SK-N-SH treated with all-trans-retinoic acid at 6 μM for 48 hours (cell line): ENCODE results near the gene LRP8.

Source experiments
- ATAC-seq: fragments of 200-7000 bp; cut with Tn5 transposase; 3 replicates; pipeline ENCODE4 v1.9.1; 2020; ENCODE audit warnings: mild to moderate bottlenecking, moderate library complexity
- ARNTL ChIP-seq: fragments of 450-650 bp; formaldehyde crosslinking; IDR thresholded peaks from 2 replicates; pipeline ENCODE4 v1.5.0; 2020; ENCODE audit warnings: low read depth, mild to moderate bottlenecking, moderate library complexity, borderline replicate concordance
- BACH2 ChIP-seq: fragments of 250-450 bp; sonication (Bioruptor Pico); IDR thresholded peaks from 2 replicates; pipeline ENCODE4 v1.9.0; 2021; ENCODE audit warnings: mild to moderate bottlenecking, borderline replicate concordance
- CSDC2 ChIP-seq: fragments of 250-450 bp; sonication (Bioruptor Pico); IDR thresholded peaks from 2 replicates; pipeline ENCODE4 v1.5.0; 2020; ENCODE audit warnings: mild to moderate bottlenecking, moderate library complexity
- ESRRG ChIP-seq: fragments of 250-450 bp; sonication (Bioruptor Pico); IDR thresholded peaks from 2 replicates; pipeline ENCODE4 v1.6.1; 2021; ENCODE audit warnings: mild to moderate bottlenecking
- GLIS3 ChIP-seq: fragments of 250-450 bp; sonication (Bioruptor Pico); IDR thresholded peaks from 2 replicates; pipeline ENCODE4 v1.5.0; 2020; ENCODE audit warnings: mild to moderate bottlenecking, moderate library complexity
- ISL1 ChIP-seq: fragments of 250-450 bp; sonication (Bioruptor Pico); IDR thresholded peaks from 2 replicates; pipeline ENCODE4 v2.1.2; 2022; ENCODE audit warnings: mild to moderate bottlenecking, moderate library complexity
- OSR1 ChIP-seq: fragments of 250-450 bp; sonication (Bioruptor Pico); IDR thresholded peaks from 2 replicates; pipeline ENCODE4 v1.8.0; 2022; ENCODE audit warnings: moderate library complexity, mild to moderate bottlenecking, inconsistent platforms
- POU6F1 ChIP-seq: fragments of 250-450 bp; sonication (Bioruptor Pico); IDR thresholded peaks from 2 replicates; pipeline ENCODE4 v1.8.0; 2021; ENCODE audit warnings: low read depth, mild to moderate bottlenecking, moderate library complexity, borderline replicate concordance
- PPARA ChIP-seq: fragments of 250-450 bp; sonication (Bioruptor Pico); IDR thresholded peaks from 2 replicates; pipeline ENCODE4 v1.5.0; 2020; ENCODE audit warnings: mild to moderate bottlenecking, borderline replicate concordance
- RARB ChIP-seq: fragments of 250-450 bp; sonication (Bioruptor Pico); IDR thresholded peaks from 2 replicates; pipeline ENCODE4 v1.8.0; 2021; ENCODE audit warnings: mild to moderate bottlenecking, moderate library complexity
- SNAI2 ChIP-seq: fragments of 250-450 bp; sonication (Bioruptor Pico); IDR thresholded peaks from 2 replicates; pipeline ENCODE4 v1.5.0; 2020; ENCODE audit warnings: mild to moderate bottlenecking, moderate library complexity
- TOX ChIP-seq: fragments of 250-450 bp; sonication (Bioruptor Pico); IDR thresholded peaks from 2 replicates; pipeline ENCODE4 v1.8.0; 2021; ENCODE audit warnings: mild to moderate bottlenecking, moderate library complexity, borderline replicate concordance
- ZC3H10 ChIP-seq: fragments of 250-450 bp; sonication (Bioruptor Pico); IDR thresholded peaks from 2 replicates; pipeline ENCODE4 v1.5.1; 2021; ENCODE audit warnings: mild to moderate bottlenecking, moderate library complexity
- ZFP3 ChIP-seq: fragments of 250-450 bp; sonication (Bioruptor Pico); IDR thresholded peaks from 2 replicates; pipeline ENCODE4 v1.5.0; 2020; ENCODE audit warnings: mild to moderate bottlenecking, moderate library complexity
- ZNF565 ChIP-seq: fragments of 450-650 bp; formaldehyde crosslinking; conservative IDR thresholded peaks from 2 replicates; pipeline ENCODE4 v1.5.0; 2020; ENCODE audit warnings: low read depth, mild to moderate bottlenecking, moderate library complexity
- ZNF70 ChIP-seq: fragments of 450-650 bp; formaldehyde crosslinking; IDR thresholded peaks from 2 replicates; pipeline ENCODE4 v1.5.0; 2020; ENCODE audit warnings: mild to moderate bottlenecking, moderate library complexity
- ZNF8 ChIP-seq: fragments of 450-650 bp; formaldehyde crosslinking; IDR thresholded peaks from 2 replicates; pipeline ENCODE4 v1.5.0; 2020; ENCODE audit warnings: mild to moderate bottlenecking, moderate library complexity
- TF ChIP-seq, protein P1 (sequence below): fragments of 250-450 bp; sonication (Bioruptor Pico); IDR thresholded peaks from 2 replicates; pipeline ENCODE4 v1.5.0; 2020; ENCODE audit warnings: mild to moderate bottlenecking, moderate library complexity
- TF ChIP-seq, protein P2 (sequence below): fragments of 250-450 bp; sonication (Bioruptor Pico); IDR thresholded peaks from 2 replicates; pipeline ENCODE4 v1.5.1; 2020; ENCODE audit warnings: low read depth, mild to moderate bottlenecking, moderate library complexity
- TF ChIP-seq, protein P3 (sequence below): fragments of 250-450 bp; sonication (Bioruptor Pico); IDR thresholded peaks from 2 replicates; pipeline ENCODE4 v1.5.1; 2021; ENCODE audit warnings: mild to moderate bottlenecking, moderate library complexity

Gene LRP8

DNA sequence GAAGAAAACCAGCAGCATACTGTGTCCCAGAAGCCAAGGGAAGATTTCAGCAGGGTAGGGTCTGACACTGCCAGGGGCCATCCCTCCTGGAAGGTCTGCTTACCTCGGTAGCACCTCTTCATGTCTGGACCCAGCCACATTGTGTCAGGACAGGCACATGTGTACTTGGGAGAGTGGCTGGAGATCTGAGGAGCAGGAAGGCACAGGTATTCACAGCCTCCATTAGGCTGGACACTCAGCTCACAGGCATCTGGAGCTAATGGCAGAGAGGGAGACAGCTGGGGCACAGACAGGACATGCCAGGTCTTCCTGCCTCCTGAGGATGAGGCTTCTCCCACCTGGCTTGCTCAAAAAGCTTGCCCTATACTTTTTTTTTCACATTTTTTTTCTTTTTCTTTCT, 69.7 kb downstream of the LRP8 start:
- no peak for TF ChIP-seq TOX
- TF ChIP-seq SNAI2 (CRISPR knock-in tag): no peak
- no peak for TF ChIP-seq GLIS3
- no peak for TF ChIP-seq PPARA (CRISPR knock-in tag)
- TF ChIP-seq BACH2 (CRISPR knock-in tag): no peak
- TF ChIP-seq CSDC2 (CRISPR knock-in tag): no peak
- TF ChIP-seq ZNF565 (CRISPR knock-in tag): no peak
- TF ChIP-seq, protein P1, sequence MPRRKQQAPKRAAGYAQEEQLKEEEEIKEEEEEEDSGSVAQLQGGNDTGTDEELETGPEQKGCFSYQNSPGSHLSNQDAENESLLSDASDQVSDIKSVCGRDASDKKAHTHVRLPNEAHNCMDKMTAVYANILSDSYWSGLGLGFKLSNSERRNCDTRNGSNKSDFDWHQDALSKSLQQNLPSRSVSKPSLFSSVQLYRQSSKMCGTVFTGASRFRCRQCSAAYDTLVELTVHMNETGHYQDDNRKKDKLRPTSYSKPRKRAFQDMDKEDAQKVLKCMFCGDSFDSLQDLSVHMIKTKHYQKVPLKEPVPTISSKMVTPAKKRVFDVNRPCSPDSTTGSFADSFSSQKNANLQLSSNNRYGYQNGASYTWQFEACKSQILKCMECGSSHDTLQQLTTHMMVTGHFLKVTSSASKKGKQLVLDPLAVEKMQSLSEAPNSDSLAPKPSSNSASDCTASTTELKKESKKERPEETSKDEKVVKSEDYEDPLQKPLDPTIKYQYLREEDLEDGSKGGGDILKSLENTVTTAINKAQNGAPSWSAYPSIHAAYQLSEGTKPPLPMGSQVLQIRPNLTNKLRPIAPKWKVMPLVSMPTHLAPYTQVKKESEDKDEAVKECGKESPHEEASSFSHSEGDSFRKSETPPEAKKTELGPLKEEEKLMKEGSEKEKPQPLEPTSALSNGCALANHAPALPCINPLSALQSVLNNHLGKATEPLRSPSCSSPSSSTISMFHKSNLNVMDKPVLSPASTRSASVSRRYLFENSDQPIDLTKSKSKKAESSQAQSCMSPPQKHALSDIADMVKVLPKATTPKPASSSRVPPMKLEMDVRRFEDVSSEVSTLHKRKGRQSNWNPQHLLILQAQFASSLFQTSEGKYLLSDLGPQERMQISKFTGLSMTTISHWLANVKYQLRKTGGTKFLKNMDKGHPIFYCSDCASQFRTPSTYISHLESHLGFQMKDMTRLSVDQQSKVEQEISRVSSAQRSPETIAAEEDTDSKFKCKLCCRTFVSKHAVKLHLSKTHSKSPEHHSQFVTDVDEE (CRISPR knock-in tag): no peak
- TF ChIP-seq, protein P2, sequence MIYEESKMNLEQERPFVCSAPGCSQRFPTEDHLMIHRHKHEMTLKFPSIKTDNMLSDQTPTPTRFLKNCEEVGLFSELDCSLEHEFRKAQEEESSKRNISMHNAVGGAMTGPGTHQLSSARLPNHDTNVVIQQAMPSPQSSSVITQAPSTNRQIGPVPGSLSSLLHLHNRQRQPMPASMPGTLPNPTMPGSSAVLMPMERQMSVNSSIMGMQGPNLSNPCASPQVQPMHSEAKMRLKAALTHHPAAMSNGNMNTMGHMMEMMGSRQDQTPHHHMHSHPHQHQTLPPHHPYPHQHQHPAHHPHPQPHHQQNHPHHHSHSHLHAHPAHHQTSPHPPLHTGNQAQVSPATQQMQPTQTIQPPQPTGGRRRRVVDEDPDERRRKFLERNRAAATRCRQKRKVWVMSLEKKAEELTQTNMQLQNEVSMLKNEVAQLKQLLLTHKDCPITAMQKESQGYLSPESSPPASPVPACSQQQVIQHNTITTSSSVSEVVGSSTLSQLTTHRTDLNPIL (CRISPR knock-in tag): no peak
- TF ChIP-seq OSR1: no peak
- no peak for TF ChIP-seq ESRRG (CRISPR knock-in tag)
- TF ChIP-seq ZC3H10 (CRISPR knock-in tag): no peak
- no peak for TF ChIP-seq ZNF70 (CRISPR knock-in tag)
- no peak for TF ChIP-seq ZNF8 (CRISPR knock-in tag)
- TF ChIP-seq, all 23 proteins: peak for 0
- no peak for ATAC-seq

DNA sequence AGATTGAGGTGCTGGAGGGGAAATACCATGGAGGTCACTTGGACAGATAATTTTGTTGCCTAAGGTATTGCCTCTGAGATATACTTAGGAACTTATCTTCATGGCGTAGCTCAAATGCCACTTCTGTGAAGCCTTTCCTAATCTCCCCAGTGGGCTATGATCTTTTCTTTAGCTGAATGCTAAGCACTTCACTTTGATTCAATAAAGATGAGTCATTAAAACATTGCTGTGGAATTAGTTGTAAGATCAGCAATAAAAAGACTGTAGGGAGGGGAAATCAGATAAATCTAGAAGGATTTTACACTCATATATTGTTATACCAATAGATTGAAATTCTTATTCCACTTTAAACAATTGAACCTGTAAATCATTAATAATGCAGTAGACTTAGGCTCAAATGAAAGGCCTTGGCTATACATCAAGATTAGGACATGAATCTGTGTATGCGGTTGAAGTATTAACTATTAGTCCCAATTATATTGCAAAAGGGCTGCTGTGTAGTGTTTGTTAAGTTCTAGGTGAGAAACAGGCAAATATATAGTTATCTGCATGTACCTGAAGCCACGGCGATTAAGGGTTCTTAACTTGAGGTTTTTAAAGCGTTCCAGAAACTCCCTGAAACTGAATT, 70.3 kb downstream of the LRP8 start:
- ATAC-seq: no peak
- TF ChIP-seq ZC3H10 (CRISPR knock-in tag) (no peak), ESRRG (CRISPR knock-in tag) (no peak), RARB (no peak), ISL1 (CRISPR knock-in tag) (no peak), SNAI2 (CRISPR knock-in tag) (no peak), ZFP3 (CRISPR knock-in tag) (no peak), POU6F1 (CRISPR knock-in tag) (no peak), ARNTL (CRISPR knock-in tag) (no peak), BACH2 (CRISPR knock-in tag) (no peak), ZNF70 (CRISPR knock-in tag) (no peak)
- TF ChIP-seq, protein P3, sequence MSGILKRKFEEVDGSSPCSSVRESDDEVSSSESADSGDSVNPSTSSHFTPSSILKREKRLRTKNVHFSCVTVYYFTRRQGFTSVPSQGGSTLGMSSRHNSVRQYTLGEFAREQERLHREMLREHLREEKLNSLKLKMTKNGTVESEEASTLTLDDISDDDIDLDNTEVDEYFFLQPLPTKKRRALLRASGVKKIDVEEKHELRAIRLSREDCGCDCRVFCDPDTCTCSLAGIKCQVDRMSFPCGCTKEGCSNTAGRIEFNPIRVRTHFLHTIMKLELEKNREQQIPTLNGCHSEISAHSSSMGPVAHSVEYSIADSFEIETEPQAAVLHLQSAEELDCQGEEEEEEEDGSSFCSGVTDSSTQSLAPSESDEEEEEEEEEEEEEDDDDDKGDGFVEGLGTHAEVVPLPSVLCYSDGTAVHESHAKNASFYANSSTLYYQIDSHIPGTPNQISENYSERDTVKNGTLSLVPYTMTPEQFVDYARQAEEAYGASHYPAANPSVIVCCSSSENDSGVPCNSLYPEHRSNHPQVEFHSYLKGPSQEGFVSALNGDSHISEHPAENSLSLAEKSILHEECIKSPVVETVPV (CRISPR knock-in tag): no peak
- TF ChIP-seq, protein P1 (CRISPR knock-in tag): no peak
- TF ChIP-seq, protein P2 (CRISPR knock-in tag): no peak
